ENCODE measurements around the gene PRKAR2B. TPM values are rescaled to one million over a fixed set of nuclear protein-coding genes. Genes with fewer than 3 reads are reported as not detected.
"Not testable (repeated sequence)": the region's sequence is repeated elsewhere in the genome, so short reads cannot be mapped to it uniquely, and the experiment has no call there.

PRKAR2B gene
- total RNA-seq, 1 donor from 2014 or later, result 20.3 TPM

DNA sequence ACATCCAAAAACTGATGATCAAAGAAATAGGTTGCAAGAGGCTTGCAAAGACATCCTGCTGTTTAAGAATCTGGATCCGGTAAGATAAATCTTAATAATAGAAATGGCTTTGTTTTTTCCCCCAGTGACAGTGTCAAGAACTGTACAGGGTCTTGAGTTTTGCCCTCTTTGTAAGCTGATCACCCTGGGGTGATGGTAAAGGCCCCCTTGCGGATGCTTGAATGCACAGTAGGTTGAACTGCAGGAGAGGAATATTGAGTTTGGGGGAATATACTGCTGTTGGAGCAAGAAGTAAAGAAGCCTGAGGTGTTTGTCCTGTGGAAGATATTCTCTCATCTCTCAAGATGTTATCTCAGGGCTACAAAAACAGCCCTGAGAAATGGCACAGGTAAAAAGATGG lies 83.7 kb downstream of the PRKAR2B start:
- no peaks in the 10 kb centered on the region for H3K9me3 Mint-ChIP-seq (ENCODE audit: low read depth)
- no peaks in the 10 kb centered on the region for H3K36me3 Mint-ChIP-seq (ENCODE audit: insufficient read depth)
- no peak for DNase-seq (ENCODE audit: low spot score, unreplicated experiment)
- no peak overlapping the region for H3K27ac Mint-ChIP-seq
- H3K27me3 Mint-ChIP-seq, result no peaks in the 10 kb centered on the region
- peaks cover 5% of the 10 kb centered on the region for H3K4me1 Mint-ChIP-seq (ENCODE audit: low read depth)
- no peak overlapping the region for H3K4me3 Mint-ChIP-seq (ENCODE audit: low read depth)
- TF ChIP-seq, protein P1, sequence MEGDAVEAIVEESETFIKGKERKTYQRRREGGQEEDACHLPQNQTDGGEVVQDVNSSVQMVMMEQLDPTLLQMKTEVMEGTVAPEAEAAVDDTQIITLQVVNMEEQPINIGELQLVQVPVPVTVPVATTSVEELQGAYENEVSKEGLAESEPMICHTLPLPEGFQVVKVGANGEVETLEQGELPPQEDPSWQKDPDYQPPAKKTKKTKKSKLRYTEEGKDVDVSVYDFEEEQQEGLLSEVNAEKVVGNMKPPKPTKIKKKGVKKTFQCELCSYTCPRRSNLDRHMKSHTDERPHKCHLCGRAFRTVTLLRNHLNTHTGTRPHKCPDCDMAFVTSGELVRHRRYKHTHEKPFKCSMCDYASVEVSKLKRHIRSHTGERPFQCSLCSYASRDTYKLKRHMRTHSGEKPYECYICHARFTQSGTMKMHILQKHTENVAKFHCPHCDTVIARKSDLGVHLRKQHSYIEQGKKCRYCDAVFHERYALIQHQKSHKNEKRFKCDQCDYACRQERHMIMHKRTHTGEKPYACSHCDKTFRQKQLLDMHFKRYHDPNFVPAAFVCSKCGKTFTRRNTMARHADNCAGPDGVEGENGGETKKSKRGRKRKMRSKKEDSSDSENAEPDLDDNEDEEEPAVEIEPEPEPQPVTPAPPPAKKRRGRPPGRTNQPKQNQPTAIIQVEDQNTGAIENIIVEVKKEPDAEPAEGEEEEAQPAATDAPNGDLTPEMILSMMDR (IDR thresholded peaks at IDR 0.05; ENCODE audit: unreplicated experiment), result no peak

DNA sequence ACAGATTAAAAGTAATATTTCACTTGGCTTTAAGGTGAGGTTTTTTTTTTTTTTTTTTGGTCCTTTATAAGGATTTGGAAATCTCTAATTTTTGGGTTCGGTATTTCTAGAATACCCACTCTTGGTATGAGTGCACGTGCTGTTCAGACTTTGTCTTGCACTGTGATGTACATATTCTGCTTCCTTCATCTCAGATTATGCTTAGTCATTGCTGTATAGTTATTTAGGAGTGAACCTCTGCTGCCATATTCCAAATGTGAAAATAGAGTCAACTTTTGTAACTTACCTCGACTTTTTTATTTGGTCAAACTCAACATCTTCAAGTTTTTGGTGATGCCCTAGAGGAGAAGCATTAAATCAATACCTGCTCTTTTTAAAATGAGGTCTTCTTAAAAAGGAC lies 84.2 kb downstream of the PRKAR2B start:
- H3K36me3 Mint-ChIP-seq (ENCODE audit: insufficient read depth), result no peaks in the 10 kb centered on the region
- no peak overlapping the region for H3K27ac Mint-ChIP-seq
- no peak for DNase-seq (ENCODE audit: low spot score, unreplicated experiment)
- TF ChIP-seq, protein P1 (IDR thresholded peaks at IDR 0.05; ENCODE audit: unreplicated experiment), result no peak
- H3K4me1 Mint-ChIP-seq (ENCODE audit: low read depth), result peaks cover 2% of the 10 kb centered on the region
- no peak overlapping the region for H3K4me3 Mint-ChIP-seq (ENCODE audit: low read depth)
- H3K27me3 Mint-ChIP-seq, result no peaks in the 10 kb centered on the region
- no peaks in the 10 kb centered on the region for H3K9me3 Mint-ChIP-seq (ENCODE audit: low read depth)

DNA sequence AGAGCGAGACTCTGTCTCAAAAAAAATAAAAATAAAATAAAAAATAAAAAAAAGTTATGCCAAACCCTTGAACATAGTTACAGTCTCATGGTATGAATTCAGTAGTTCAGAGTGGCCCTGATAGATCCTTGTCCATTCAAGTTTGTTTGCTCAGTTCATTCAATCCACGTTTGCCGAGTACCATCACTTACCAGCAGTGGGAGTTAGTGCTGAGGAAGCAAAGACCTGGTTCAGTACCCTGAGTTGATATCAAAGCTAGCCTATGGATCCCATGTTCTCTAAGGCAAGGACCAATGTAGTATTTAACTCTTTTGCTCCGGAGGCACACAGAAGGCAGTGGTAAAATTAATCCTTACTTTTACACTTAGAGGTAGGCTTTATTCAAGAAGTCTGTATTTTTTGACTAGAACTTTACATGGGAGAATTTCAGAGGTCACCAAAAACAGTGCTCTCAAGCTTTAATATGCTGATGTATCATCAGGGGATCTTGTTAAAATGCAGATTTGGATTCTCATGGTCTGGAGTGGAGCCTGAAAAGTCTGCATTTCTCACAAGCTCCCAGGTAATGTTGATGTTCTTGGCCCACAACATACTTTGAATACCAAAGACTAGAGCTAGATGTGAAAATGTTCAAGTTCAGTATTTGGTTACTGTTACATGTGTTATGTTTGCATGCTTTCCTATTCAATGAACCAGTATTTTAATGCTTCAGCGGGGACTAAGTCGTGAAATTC lies 86.1 kb downstream of the PRKAR2B start:
- TF ChIP-seq, protein P1 (IDR thresholded peaks at IDR 0.05; ENCODE audit: unreplicated experiment), result no peak
- H3K36me3 Mint-ChIP-seq (ENCODE audit: insufficient read depth), result peaks cover 7% of the 10 kb centered on the region
- no peak for DNase-seq (ENCODE audit: low spot score, unreplicated experiment)
- no peak overlapping the region for H3K27ac Mint-ChIP-seq
- no peaks in the 10 kb centered on the region for H3K27me3 Mint-ChIP-seq
- H3K9me3 Mint-ChIP-seq (ENCODE audit: low read depth), result peaks cover 10% of the 10 kb centered on the region
- H3K4me1 Mint-ChIP-seq (ENCODE audit: low read depth), result no peaks in the 10 kb centered on the region
- no peak overlapping the region for H3K4me3 Mint-ChIP-seq (ENCODE audit: low read depth)

DNA sequence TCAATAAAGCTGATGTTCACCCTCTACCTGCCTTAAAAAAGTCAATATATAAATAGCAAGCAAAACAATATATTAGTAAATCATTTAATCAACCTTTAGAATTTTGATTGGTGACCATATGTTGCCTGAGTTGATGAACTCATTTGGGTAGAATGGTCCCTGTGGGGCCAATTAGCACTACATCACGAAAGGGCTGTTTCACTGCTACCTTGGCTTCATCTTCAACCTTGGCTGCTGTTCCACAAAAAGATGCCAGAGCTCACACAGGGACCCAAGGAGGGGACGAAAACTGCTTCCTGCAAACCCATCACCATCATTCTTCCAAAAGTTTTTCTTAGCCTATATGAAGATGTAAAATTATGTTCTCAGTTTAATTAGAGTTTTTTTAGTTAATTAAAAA lies 88.9 kb downstream of the PRKAR2B start:
- TF ChIP-seq, protein P1 (IDR thresholded peaks at IDR 0.05; ENCODE audit: unreplicated experiment), result no peak
- H3K36me3 Mint-ChIP-seq (ENCODE audit: insufficient read depth), result peaks cover 8% of the 10 kb centered on the region
- no peaks in the 10 kb centered on the region for H3K27me3 Mint-ChIP-seq

DNA sequence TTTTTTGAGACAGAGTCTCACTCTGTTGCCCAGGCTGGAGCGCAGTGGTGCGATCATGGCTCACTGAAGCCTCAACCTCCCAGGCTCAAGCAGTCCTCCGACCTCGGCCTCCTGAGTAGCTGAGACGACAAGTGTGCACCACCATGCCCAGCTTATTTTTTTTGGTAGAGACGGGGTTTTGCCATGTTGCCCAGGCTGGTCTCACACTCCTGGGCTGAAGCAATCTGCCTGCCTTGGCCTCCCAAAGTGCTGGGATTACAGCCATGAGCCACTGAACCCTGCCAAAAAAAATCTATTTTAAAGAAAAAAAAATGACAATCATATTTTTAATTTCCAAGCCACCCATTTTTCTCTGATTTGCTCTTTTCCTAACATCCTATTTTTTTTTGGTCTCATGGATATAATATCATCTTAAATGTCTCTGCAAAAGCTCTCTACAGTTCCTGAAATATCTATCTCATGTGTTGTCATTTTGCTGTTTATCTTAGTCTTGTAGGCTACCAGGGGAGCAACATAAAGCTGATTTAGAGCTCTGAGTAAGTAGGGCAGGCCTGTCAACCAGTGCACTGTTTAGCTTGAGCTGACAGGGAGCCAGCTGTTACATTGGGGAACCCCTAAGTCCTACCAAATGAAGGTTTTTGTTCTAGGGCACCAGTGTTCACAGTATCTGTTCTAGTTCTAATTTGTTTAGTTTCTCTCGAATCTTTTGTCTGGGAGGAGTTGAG lies 94.4 kb downstream of the PRKAR2B start:
- Mint-ChIP-seq H3K27me3 (no peaks in the 10 kb centered on the region), H3K9me3 (ENCODE audit: low read depth) (peaks cover 11% of the 10 kb centered on the region), H3K36me3 (ENCODE audit: insufficient read depth) (peaks cover 8% of the 10 kb centered on the region), H3K4me3 (ENCODE audit: low read depth) (no peak overlapping the region), H3K4me1 (ENCODE audit: low read depth) (peaks cover 5% of the 10 kb centered on the region), H3K27ac (no peak overlapping the region)
- DNase-seq (ENCODE audit: low spot score, unreplicated experiment), result no peak
- TF ChIP-seq, protein P1 (IDR thresholded peaks at IDR 0.05; ENCODE audit: unreplicated experiment), result no peak

More for the DNA sequence above, 88.9 kb downstream of the PRKAR2B start:
- H3K27ac Mint-ChIP-seq, result no peak overlapping the region
- H3K4me3 Mint-ChIP-seq (ENCODE audit: low read depth), result no peak overlapping the region
- DNase-seq (ENCODE audit: low spot score, unreplicated experiment), result no peak
- peaks cover 11% of the 10 kb centered on the region for H3K9me3 Mint-ChIP-seq (ENCODE audit: low read depth)
- H3K4me1 Mint-ChIP-seq (ENCODE audit: low read depth), result no peaks in the 10 kb centered on the region

DNA sequence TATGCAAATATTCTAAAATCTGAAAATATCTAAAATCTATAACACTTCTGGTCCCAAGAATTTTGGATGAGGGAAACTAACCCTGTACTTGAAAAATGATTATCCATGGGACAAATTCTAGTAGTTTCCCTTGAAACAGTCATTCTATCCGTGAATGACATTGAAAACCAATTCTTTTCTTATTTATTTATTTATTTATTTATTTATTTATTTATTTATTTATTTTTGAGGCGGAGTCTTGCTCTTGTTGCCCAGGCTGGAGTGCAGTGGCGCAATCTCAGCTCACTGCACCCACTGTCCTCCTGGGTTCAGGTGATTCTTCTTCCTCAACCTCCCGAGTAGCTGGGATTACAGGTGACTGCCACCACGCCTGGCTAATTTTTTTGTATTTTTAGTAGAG lies 99.4 kb downstream of the PRKAR2B start:
- not testable (repeated sequence) for H3K27me3 Mint-ChIP-seq; H3K9me3 Mint-ChIP-seq (ENCODE audit: low read depth); H3K4me3 Mint-ChIP-seq (ENCODE audit: low read depth); H3K27ac Mint-ChIP-seq; H3K4me1 Mint-ChIP-seq (ENCODE audit: low read depth); DNase-seq (ENCODE audit: low spot score, unreplicated experiment); H3K36me3 Mint-ChIP-seq (ENCODE audit: insufficient read depth)
